Activated CD4-positive, alpha-beta T cell treated with anti-CD3 and anti-CD28 coated beads, Interleukin-2, amount 50 U/mL, for 4 hours (primary cell): ENCODE results near the gene NCS1.
A peak's percentile ranks its signal among the peaks of the same experiment; 100 is the strongest.

Source experiments
- DNase-seq, 2 experiments: peaks; one replicate each; pipeline ENCODE4 v3.0.0-alpha.2; 2020

NCS1 gene

DNA sequence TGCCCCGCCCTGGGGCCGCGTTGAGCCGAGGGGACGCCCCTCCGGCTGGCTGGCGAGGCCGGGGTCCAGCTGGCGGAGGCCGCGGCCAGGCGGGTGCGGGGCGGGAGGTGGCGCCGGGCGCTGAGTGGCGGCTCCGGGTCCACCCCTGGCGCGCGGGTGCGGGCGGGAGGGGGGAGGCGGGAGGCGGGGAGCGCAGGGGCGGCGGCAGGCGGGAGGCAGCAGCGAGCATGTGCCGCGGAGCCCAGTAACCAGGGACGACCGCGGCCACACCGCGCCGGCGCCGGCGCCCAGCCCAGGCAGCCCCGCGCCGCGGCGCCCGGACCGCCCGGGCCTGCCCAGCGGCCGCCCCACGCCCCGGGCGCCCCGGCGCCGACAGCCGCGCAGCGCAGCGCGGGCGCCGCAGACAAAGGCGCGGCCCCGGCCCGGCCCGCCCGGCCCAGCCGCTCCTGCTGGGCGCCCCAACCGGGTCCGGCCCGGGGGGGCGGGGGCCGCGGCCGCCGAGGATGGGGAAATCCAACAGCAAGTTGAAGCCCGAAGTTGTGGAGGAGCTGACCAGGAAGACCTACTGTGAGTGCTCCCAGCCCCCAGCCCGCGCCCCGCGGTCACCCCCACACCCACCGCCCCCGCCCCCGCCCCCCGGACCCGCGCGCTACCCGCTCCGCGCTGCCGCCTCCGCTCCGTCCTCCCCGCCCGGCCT, at the start of gene NCS1:
Gene NCS1, plus strand, starts transcription at position 244 of the 697 bp plus-strand sequence. Its CDS starts 260 bp downstream, at position 504.
- DNase-seq = peak; percentile 35 to 51

DNA sequence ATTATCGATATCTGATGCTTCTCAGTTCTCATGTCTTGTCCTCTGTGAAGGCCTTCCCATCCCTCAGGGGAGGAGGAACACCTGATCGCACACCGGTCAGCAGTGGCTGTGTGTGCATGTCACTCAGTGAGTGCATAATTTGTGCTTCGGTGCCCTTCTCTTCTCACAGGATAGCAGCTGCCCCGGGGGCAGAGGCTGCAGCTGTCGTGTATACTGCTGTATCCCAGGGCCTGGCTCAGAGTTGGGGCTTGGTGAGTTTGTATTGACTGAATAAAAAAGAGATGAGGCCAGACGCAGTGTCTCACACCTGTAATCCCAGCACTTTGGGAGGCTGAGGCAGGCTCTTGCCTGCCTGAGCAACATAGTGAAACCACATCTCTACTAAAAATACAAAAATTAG, 49.7 kb upstream of the NCS1 start:
- no peak for DNase-seq

- DNase-seq = no peak
Measured at GRCh38 chr9:130124085-130124860, 47.9 kb upstream of the NCS1 start.

GRCh38 chr9:130126721-130127433, 45.3 kb upstream of the NCS1 start:
- no peak for DNase-seq

DNA sequence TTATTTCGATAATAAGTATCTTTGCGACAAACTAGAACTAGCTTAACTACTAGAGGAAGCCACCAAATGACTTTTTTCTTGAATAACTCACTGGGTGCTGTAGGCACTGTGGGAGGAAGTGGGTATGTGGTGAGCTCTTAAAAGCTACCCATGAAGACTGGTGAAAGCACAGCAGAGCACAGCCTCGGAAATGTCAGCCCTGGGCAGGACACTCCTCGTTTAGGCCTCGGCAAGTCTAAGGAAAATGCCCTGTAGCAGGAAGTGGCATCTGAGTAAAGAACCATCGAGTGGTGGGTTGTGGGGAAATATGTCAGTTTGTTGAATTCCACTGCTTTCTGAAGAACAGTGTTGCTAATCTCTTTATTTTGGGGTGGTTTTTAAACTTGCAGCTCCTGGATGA, 44.0 kb upstream of the NCS1 start:
- DNase-seq = peak; percentile 71 to 72

GRCh38 chr9:130128733-130129431, 43.3 kb upstream of the NCS1 start:
- DNase-seq = peak; percentile 59 to 61

GRCh38 chr9:130129432-130130061, 42.7 kb upstream of the NCS1 start:
- peak; percentile 20 to 28 for DNase-seq

GRCh38 chr9:130132746-130133145, 39.5 kb upstream of the NCS1 start:
- DNase-seq = no peak

DNA sequence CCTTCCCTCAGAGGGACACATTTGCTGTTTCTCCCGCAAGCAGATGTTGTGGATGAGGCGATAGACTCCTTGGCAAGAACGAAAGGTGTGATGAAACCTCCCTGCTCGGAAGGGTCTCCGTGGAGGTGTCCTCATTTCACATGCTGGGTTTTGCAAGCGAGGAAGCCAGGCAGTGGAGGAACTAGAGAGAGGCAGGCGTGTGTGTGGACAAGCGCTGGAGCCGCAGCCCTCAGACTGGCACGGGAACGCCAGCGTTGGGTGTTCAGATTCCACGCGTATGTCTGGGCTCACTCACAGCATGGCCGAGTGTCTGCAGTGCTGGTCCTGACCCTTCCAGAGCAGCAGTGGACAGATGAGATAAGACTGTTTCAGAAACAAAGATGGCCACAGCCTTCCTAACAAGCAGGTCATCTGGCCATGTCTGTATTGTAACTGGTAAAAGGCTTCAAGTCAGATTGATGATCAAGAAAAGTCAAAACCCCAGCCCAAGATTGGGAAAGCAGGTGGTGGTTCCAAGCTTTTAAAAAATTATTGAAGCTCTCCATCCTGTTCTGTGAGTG, 35.0 kb upstream of the NCS1 start:
- no peak for DNase-seq

DNA sequence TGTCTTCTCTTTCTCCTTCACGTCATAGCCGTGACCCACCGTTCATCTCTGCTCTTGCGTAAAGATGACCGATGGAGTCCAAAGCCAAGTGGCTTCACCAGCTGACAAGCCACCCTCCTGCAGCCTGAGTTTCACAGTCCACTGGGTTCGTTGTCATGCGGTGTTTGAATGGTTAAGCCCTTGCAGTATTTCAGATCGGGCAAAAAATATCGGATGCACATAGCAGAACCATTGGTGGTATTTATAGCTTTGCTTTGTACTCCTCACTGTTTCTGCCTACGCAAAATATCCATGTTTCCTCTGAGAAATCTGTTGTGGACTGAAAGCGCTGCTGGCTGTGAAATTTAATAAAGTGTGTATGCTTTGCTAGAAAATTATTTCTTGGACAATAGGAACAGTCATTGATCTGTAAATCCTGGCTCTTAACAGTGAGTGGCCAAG, 34.5 kb upstream of the NCS1 start:
- DNase-seq = no peak

GRCh38 chr9:130138171-130138653, 34.0 kb upstream of the NCS1 start:
- DNase-seq = no peak

DNA sequence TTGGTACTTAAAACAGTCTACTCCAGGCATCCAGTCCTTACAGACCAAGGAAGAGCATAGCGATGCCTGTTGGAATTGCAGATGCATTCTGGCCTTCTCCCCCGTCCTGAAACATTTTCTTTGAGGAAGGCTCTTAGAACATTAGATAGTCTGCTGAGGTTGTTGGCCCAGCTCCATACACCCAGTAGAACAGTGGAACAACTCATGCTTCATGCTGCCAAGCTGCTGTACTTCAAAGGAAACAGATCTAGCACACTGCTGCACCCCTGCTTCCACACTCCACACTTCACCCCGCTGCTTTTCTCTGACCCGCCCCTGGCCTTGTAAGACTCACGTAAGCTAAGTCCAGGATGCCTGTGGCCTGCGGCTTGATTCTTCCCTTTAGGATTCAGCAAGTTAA, 33.4 kb upstream of the NCS1 start:
- no peak for DNase-seq

DNA sequence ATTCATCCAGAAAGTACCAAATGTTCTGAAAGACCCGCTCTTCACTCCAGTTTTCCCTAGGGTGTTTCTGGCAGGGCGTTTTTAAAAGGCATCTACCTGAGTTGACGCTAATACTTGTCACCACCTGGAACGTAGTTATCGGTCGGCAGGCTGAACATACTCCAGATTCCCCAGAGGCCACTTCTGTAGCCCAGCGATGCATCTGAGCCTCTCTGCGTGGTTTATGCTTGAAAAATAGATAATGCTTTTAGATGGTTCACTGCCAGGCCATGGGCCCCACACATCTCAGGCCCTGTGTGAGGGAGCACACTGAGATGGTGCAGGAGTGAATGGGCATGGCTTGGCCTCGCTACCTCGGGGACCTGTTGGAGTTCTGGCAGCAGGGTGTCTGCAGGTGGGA, 33.0 kb upstream of the NCS1 start:
- no peak for DNase-seq

- no peak for DNase-seq
Measured at GRCh38 chr9:130140706-130141105, 31.5 kb upstream of the NCS1 start.

DNA sequence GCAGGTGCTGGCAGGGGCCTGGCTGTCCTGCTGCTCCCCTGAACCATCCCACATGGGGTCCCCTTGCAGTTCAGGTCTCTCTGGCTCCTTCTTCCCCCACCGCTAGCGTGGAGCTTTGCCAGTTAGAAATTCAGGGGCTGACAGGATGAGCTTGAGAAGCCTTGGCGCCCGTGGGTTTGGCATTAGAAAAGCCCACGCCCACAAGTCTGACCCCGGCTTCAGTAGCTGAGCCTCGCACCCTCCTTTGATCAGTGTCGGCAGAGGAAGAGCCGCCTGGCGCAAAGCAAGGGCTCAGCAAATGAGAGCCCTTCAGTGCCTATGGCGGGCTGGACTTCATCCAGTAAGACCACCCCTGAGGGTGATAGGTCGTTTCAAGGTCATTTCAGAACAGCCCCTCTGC, 30.1 kb upstream of the NCS1 start:
- DNase-seq = no peak

DNA sequence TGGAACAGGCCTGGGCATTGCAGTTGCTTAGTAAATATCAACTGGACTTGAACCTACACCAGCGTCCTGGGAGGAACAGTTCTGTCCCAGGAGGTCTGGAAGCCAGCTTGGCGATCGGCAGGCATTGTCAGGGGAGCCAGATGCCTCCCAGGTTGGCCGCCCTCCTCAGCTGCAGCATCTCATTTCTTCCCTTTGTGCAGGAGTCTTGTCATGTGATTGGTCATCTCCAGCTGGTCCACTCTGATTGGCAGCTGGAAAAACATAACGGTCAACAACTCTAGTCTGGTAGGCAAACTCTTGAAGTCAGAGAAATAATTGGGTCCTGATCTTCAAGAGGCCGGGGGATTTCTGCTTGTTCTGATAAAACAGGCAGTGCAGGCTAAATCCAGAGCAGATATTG, 29.6 kb upstream of the NCS1 start:
- no peak for DNase-seq

DNA sequence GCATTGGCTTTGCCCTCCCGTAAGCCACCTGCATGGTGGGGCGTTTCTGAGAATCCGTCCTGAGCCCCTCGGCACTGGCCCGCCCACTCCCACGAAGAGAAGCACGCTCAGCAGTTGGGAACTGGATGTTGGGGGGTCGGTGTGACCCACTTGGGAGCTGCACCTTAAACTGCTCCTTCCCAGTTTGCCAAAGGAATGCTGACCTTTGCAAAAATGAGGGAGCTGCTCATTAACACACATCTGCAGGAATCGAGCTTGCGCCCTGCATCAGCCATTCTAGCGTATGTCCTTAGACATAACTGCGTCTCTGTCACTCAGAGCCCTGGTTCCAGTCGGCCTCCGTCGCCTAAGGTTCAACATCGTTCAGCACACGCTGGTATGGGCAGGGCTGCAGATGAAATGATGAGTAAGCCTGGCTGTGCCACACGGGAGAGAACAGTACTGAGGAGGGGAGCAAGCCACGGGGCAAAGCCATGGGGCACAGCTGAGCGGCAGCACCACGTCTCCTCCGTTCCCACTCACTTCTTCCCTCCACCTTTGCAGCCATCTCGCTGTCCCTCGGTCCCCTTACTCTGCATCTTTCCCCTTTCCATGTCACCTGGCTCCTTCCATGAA, 28.8 kb upstream of the NCS1 start:
- no peak for DNase-seq

DNA sequence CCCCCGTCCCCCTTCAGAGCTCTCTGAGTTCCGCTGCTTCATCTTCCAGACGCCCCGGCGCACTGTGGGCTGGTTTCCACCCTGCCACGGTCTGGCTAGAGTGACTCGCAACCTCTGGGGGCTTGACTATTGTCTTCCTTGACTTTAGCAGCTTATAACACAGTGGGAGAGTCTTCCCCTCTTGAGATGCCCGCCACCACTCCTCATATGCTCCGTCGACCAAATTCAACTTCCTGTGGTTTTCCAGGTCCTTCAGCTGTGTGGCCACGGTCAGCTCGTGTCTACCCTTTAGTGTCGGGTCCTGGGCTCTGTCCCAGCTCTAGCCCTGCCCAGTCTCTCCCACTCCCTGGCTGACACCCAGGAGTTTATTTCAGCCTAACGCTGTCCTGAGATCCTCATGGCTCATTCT, 28.2 kb upstream of the NCS1 start:
- no peak for DNase-seq

DNA sequence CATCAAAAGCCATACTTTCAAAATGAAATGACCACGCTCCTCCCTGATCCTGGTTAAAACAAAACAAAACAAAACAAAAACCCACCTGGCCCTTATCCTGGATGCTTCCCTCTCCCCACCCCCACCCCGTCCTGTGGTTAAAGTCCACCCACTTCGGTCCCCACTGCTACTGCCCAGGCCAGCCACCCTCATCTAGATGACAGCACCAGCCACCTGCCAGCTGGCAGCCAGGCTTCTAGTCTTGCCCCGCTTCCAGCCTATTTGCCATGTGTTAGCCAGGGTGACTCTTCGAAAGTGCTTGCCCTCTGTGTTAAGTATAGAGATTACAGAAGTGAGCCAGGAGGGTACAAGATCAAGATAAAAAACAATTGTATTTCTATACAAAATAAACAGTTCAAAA, 27.5 kb upstream of the NCS1 start:
- DNase-seq = no peak

DNA sequence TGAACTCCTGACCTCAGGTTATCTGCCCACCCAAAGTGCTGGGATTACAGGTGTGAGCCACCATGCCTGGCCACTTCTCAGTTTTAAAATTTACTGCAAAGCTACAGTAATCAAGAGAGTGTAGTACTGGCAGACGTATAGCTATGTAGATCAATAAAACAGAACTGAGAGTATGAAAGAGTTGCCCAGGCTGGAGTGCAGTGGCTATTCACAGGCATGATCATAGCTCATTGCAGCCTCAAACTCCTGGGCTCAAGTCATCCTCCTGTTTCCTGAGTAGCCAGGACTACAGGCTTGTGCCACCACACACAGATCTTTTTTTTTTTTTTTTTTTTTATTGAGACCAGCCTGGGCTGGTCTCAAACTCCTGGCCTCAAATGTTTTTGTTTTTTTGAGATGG, 26.5 kb upstream of the NCS1 start:
- DNase-seq = no peak

DNA sequence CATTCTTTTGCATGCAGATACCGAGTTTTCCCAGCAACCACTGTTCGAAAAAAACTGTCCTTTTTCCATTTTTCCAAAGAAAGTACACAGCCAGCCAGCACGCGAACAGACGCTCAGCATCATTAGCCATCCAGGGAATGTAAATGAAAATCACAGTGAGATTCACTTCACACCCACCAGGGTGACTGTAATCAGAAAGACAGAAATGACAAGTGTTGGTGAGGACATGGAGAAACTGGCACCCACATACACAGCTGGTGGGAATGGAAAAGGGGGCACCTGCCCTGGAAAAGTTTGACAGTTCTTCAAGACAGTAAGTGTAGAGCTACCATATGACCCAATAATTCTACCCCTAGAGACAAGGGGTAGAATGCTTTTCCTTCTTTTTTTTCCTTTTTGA, 25.0 kb upstream of the NCS1 start:
- no peak for DNase-seq

DNA sequence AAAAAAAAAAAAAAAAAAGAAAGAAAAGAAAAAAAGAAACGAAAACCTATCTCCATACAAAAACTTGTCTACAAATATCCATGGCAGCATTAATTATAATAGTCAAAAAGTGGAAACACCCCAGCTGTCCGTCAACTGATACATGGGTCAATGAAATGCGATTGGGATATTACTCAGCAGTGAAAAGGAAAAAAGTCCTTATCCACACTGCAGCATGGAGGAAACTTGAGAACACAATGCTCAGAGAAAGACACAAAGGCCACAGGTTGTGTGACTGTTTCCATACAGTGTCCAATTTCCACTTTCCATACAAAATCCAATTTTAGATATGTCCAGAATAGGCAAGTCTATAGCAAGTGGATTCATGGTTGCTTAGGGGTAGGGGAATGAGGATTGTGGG, 24.3 kb upstream of the NCS1 start:
- no peak for DNase-seq
